ENCODE results near the gene KAZN.
"Not testable (repeated sequence)": the region's sequence is repeated elsewhere in the genome, so short reads cannot be mapped to it uniquely, and the experiment has no call there.

KAZN gene

GRCh38 chr1:14963791-14964710 is 365.6 kb downstream of the KAZN start:
- DNase-seq = not testable (repeated sequence)

GRCh38 chr1:14964711-14965055 is 366.2 kb downstream of the KAZN start:
- no peak for DNase-seq

- no peak for DNase-seq
Measured at GRCh38 chr1:14968251-14968851, 369.9 kb downstream of the KAZN start.

- no peak for DNase-seq
Measured at GRCh38 chr1:14969006-14969405, 370.5 kb downstream of the KAZN start.

- DNase-seq = no peak
Measured at GRCh38 chr1:14970115-14970798, 371.8 kb downstream of the KAZN start.

- no peak for DNase-seq
Measured at GRCh38 chr1:14970799-14971141, 372.3 kb downstream of the KAZN start.

- DNase-seq = no peak
Measured at GRCh38 chr1:14971221-14971620, 372.7 kb downstream of the KAZN start.

GRCh38 chr1:14972107-14972506 is 373.6 kb downstream of the KAZN start:
- no peak for DNase-seq

GRCh38 chr1:14973773-14974172 is 375.3 kb downstream of the KAZN start:
- no peak for DNase-seq

- DNase-seq = no peak
Measured at GRCh38 chr1:14974361-14974760, 375.9 kb downstream of the KAZN start.

- DNase-seq = no peak
Measured at GRCh38 chr1:14975119-14975518, 376.6 kb downstream of the KAZN start.

- DNase-seq = no peak
Measured at GRCh38 chr1:14976256-14976655, 377.8 kb downstream of the KAZN start.

GRCh38 chr1:14977338-14977931 is 378.9 kb downstream of the KAZN start:
- no peak for DNase-seq

GRCh38 chr1:14980621-14981218 is 382.2 kb downstream of the KAZN start:
- DNase-seq = no peak

GRCh38 chr1:14982029-14982428 is 383.5 kb downstream of the KAZN start:
- no peak for DNase-seq

GRCh38 chr1:14983277-14983676 is 384.8 kb downstream of the KAZN start:
- DNase-seq = no peak

- DNase-seq = no peak
Measured at GRCh38 chr1:14986168-14986567, 387.7 kb downstream of the KAZN start.

- DNase-seq = no peak
Measured at GRCh38 chr1:14987829-14988603, 389.5 kb downstream of the KAZN start.

- DNase-seq = no peak
Measured at GRCh38 chr1:14988636-14989035, 390.2 kb downstream of the KAZN start.

- DNase-seq = no peak
Measured at GRCh38 chr1:14989931-14990728, 391.6 kb downstream of the KAZN start.

GRCh38 chr1:14993414-14993813 is 394.9 kb downstream of the KAZN start:
- DNase-seq = no peak

- no peak for DNase-seq
Measured at GRCh38 chr1:14994148-14994547, 395.7 kb downstream of the KAZN start.

Data from activated T-cell treated with anti-CD3 and anti-CD28 coated beads, Interleukin-2, amount 50 U/mL, for 1 hour (primary cell).